GM21367 (cell line): ENCODE data around the gene GLE1.

Experiments
- ATAC-seq: cut with Tn5 transposase; IDR thresholded peaks from one replicate; pipeline ENCODE4 v1.9.1; 2021; ENCODE audit not compliant: unreplicated experiment

The GLE1 gene

GRCh38 chr9:128588581-128589233, 84.2 kb downstream of the GLE1 start:
- ATAC-seq = no peak
